Measurements from ENCODE around the gene PRDM15.
A peak's percentile ranks its signal among the peaks of the same experiment; 100 is the strongest.

PRDM15 gene

GRCh38 chr21:41884501-41885030 is 5.4 kb upstream of the PRDM15 start:
- Histone ChIP-seq H3K27me3 (ENCODE audit: insufficient read depth, low read length) (no peaks in the 10 kb centered on the region), H3K36me3 (ENCODE audit: insufficient read depth, low read length) (no peaks in the 10 kb centered on the region), H3K79me2 (ENCODE audit: control insufficient read depth, insufficient read depth, low read length, unreplicated experiment) (no peaks in the 10 kb centered on the region), H3K27ac (ENCODE audit: low read depth, low read length) (no peak overlapping the region), H3K4me3 (ENCODE audit: low read depth, low read length) (no peak overlapping the region), H2AFZ (ENCODE audit: low read length, unreplicated experiment) (no peak overlapping the region), H3K4me1 (ENCODE audit: control insufficient read depth, insufficient read depth, low read length, unreplicated experiment) (peaks cover 2% of the 10 kb centered on the region)

GRCh38 chr21:41883582-41883981 is 4.4 kb upstream of the PRDM15 start:
- Histone ChIP-seq H2AFZ (ENCODE audit: low read length, unreplicated experiment) (no peak overlapping the region), H3K27ac (ENCODE audit: low read depth, low read length) (no peak overlapping the region), H3K4me3 (ENCODE audit: low read depth, low read length) (no peak overlapping the region), H3K79me2 (ENCODE audit: control insufficient read depth, insufficient read depth, low read length, unreplicated experiment) (peaks cover under 1% of the 10 kb centered on the region), H3K27me3 (ENCODE audit: insufficient read depth, low read length) (no peaks in the 10 kb centered on the region), H3K4me1 (ENCODE audit: control insufficient read depth, insufficient read depth, low read length, unreplicated experiment) (peaks cover 2% of the 10 kb centered on the region), H3K36me3 (ENCODE audit: insufficient read depth, low read length) (no peaks in the 10 kb centered on the region)

GRCh38 chr21:41881051-41881450 is 1.9 kb upstream of the PRDM15 start:
- H3K27ac ChIP-seq (ENCODE audit: low read depth, low read length), result no peak overlapping the region
- H3K4me1 ChIP-seq (ENCODE audit: control insufficient read depth, insufficient read depth, low read length, unreplicated experiment), result peaks cover 10% of the 10 kb centered on the region
- H3K79me2 ChIP-seq (ENCODE audit: control insufficient read depth, insufficient read depth, low read length, unreplicated experiment), result peaks cover 25% of the 10 kb centered on the region
- no peaks in the 10 kb centered on the region for H3K27me3 ChIP-seq (ENCODE audit: insufficient read depth, low read length)
- no peak overlapping the region for H3K4me3 ChIP-seq (ENCODE audit: low read depth, low read length)
- no peaks in the 10 kb centered on the region for H3K36me3 ChIP-seq (ENCODE audit: insufficient read depth, low read length)
- no peak overlapping the region for H2AFZ ChIP-seq (ENCODE audit: low read length, unreplicated experiment)

GRCh38 chr21:41880153-41880552 is 1.0 kb upstream of the PRDM15 start:
- H2AFZ ChIP-seq (ENCODE audit: low read length, unreplicated experiment), result no peak overlapping the region
- peak overlapping the region; percentile 74; the same call in 1 of the 2 replicates for H3K27ac ChIP-seq (ENCODE audit: low read depth, low read length)
- H3K4me1 ChIP-seq (ENCODE audit: control insufficient read depth, insufficient read depth, low read length, unreplicated experiment), result peaks cover 10% of the 10 kb centered on the region
- H3K27me3 ChIP-seq (ENCODE audit: insufficient read depth, low read length), result no peaks in the 10 kb centered on the region
- H3K36me3 ChIP-seq (ENCODE audit: insufficient read depth, low read length), result no peaks in the 10 kb centered on the region
- H3K4me3 ChIP-seq (ENCODE audit: low read depth, low read length), result peak overlapping the region; percentile 91
- peaks cover 34% of the 10 kb centered on the region for H3K79me2 ChIP-seq (ENCODE audit: control insufficient read depth, insufficient read depth, low read length, unreplicated experiment)

GRCh38 chr21:41878831-41879189 is 334 bp downstream of the PRDM15 start:
- no peak overlapping the region for H3K27ac ChIP-seq (ENCODE audit: low read depth, low read length)
- H3K4me1 ChIP-seq (ENCODE audit: control insufficient read depth, insufficient read depth, low read length, unreplicated experiment), result peaks cover 10% of the 10 kb centered on the region
- H3K27me3 ChIP-seq (ENCODE audit: insufficient read depth, low read length), result no peaks in the 10 kb centered on the region
- H2AFZ ChIP-seq (ENCODE audit: low read length, unreplicated experiment), result no peak overlapping the region
- peaks cover 45% of the 10 kb centered on the region for H3K79me2 ChIP-seq (ENCODE audit: control insufficient read depth, insufficient read depth, low read length, unreplicated experiment)
- H3K4me3 ChIP-seq (ENCODE audit: low read depth, low read length), result peak overlapping the region; percentile 94
- H3K36me3 ChIP-seq (ENCODE audit: insufficient read depth, low read length), result no peaks in the 10 kb centered on the region

- Histone ChIP-seq H2AFZ (ENCODE audit: low read length, unreplicated experiment) (peak overlapping the region; percentile 77), H3K4me3 (ENCODE audit: low read depth, low read length) (peak overlapping the region; percentile 94), H3K4me1 (ENCODE audit: control insufficient read depth, insufficient read depth, low read length, unreplicated experiment) (peaks cover 10% of the 10 kb centered on the region), H3K27ac (ENCODE audit: low read depth, low read length) (peak overlapping the region; percentile 55), H3K79me2 (ENCODE audit: control insufficient read depth, insufficient read depth, low read length, unreplicated experiment) (peaks cover 48% of the 10 kb centered on the region), H3K36me3 (ENCODE audit: insufficient read depth, low read length) (no peaks in the 10 kb centered on the region), H3K27me3 (ENCODE audit: insufficient read depth, low read length) (no peaks in the 10 kb centered on the region)
Measured at GRCh38 chr21:41877901-41878830, 978 bp downstream of the PRDM15 start.

GRCh38 chr21:41876928-41877652 is 2.1 kb downstream of the PRDM15 start:
- H3K36me3 ChIP-seq (ENCODE audit: insufficient read depth, low read length), result no peaks in the 10 kb centered on the region
- no peaks in the 10 kb centered on the region for H3K27me3 ChIP-seq (ENCODE audit: insufficient read depth, low read length)
- H3K79me2 ChIP-seq (ENCODE audit: control insufficient read depth, insufficient read depth, low read length, unreplicated experiment), result peaks cover 52% of the 10 kb centered on the region
- H2AFZ ChIP-seq (ENCODE audit: low read length, unreplicated experiment), result peak overlapping the region; percentile 77
- peaks cover 10% of the 10 kb centered on the region for H3K4me1 ChIP-seq (ENCODE audit: control insufficient read depth, insufficient read depth, low read length, unreplicated experiment)
- peak overlapping the region; percentile 55 for H3K27ac ChIP-seq (ENCODE audit: low read depth, low read length)
- H3K4me3 ChIP-seq (ENCODE audit: low read depth, low read length), result peak overlapping the region; percentile 94

- Histone ChIP-seq H3K36me3 (ENCODE audit: insufficient read depth, low read length) (no peaks in the 10 kb centered on the region), H3K27me3 (ENCODE audit: insufficient read depth, low read length) (no peaks in the 10 kb centered on the region), H3K4me1 (ENCODE audit: control insufficient read depth, insufficient read depth, low read length, unreplicated experiment) (peaks cover 10% of the 10 kb centered on the region), H3K4me3 (ENCODE audit: low read depth, low read length) (no peak overlapping the region), H3K27ac (ENCODE audit: low read depth, low read length) (no peak overlapping the region), H2AFZ (ENCODE audit: low read length, unreplicated experiment) (no peak overlapping the region), H3K79me2 (ENCODE audit: control insufficient read depth, insufficient read depth, low read length, unreplicated experiment) (peaks cover 52% of the 10 kb centered on the region)
Measured at GRCh38 chr21:41876396-41876795, 2.7 kb downstream of the PRDM15 start.

GRCh38 chr21:41875086-41875485 is 4.1 kb downstream of the PRDM15 start:
- Histone ChIP-seq H3K4me1 (ENCODE audit: control insufficient read depth, insufficient read depth, low read length, unreplicated experiment) (peaks cover 9% of the 10 kb centered on the region), H3K27ac (ENCODE audit: low read depth, low read length) (no peak overlapping the region), H3K27me3 (ENCODE audit: insufficient read depth, low read length) (no peaks in the 10 kb centered on the region), H3K4me3 (ENCODE audit: low read depth, low read length) (no peak overlapping the region), H2AFZ (ENCODE audit: low read length, unreplicated experiment) (no peak overlapping the region), H3K79me2 (ENCODE audit: control insufficient read depth, insufficient read depth, low read length, unreplicated experiment) (peaks cover 55% of the 10 kb centered on the region), H3K36me3 (ENCODE audit: insufficient read depth, low read length) (no peaks in the 10 kb centered on the region)

- H3K4me1 ChIP-seq (ENCODE audit: control insufficient read depth, insufficient read depth, low read length, unreplicated experiment), result peaks cover 8% of the 10 kb centered on the region
- no peak overlapping the region for H2AFZ ChIP-seq (ENCODE audit: low read length, unreplicated experiment)
- peaks cover 55% of the 10 kb centered on the region for H3K79me2 ChIP-seq (ENCODE audit: control insufficient read depth, insufficient read depth, low read length, unreplicated experiment)
- no peak overlapping the region for H3K4me3 ChIP-seq (ENCODE audit: low read depth, low read length)
- H3K27ac ChIP-seq (ENCODE audit: low read depth, low read length), result no peak overlapping the region
- H3K36me3 ChIP-seq (ENCODE audit: insufficient read depth, low read length), result no peaks in the 10 kb centered on the region
- H3K27me3 ChIP-seq (ENCODE audit: insufficient read depth, low read length), result no peaks in the 10 kb centered on the region
Measured at GRCh38 chr21:41874611-41875010, 4.5 kb downstream of the PRDM15 start.

Measured in ACC112 (cell line).